H54 (cell line): Measurements from ENCODE around the gene PNPLA7.

ENCODE experiments used
- DNase-seq: peaks from one replicate; pipeline ENCODE4 v3.0.0; 2011; ENCODE audit warnings: low spot score, mixed read lengths; ENCODE audit not compliant: insufficient read length
- FAIRE-seq: peaks from 3 replicates; lab custom pipeline; 2011; peaks lifted over from hg19 to GRCh38; lab: Jason Lieb, UNC
- POLR2A ChIP-seq: IDR thresholded peaks from 2 replicates; pipeline ENCODE4 v1.6.1; 2011; ENCODE audit warnings: low read depth, mild to moderate bottlenecking, low read length

The PNPLA7 gene

GRCh38 chr9:137434498-137435380, 115.5 kb downstream of the PNPLA7 start:
- FAIRE-seq (no peak), DNase-seq (no peak)
- TF ChIP-seq POLR2A = no peak

GRCh38 chr9:137433916-137434431, 116.2 kb downstream of the PNPLA7 start:
- no peak for FAIRE-seq
- no peak for TF ChIP-seq POLR2A
- no peak for DNase-seq

DNA sequence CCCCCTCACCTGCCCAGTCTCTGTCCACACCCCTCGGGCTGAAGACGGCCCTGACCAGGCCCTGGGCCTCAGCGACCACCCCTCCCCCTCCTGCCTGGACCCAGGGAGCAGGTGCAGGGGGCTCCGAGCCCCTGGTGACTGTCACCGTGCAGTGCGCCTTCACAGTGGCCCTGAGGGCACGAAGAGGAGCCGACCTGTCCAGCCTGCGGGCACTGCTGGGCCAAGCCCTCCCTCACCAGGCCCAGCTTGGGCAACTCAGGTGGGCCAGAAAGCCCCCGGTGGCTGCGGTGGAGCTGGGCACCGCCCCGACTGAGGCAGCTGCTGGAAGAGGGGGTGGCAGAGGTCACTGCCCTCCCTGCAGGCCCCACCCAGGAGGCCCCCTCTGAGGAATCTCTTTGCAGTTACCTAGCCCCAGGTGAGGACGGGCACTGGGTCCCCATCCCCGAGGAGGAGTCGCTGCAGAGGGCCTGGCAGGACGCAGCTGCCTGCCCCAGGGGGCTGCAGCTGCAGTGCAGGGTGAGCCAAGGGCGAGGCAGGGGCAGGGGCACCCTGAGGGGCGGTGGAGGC, 116.8 kb downstream of the PNPLA7 start:
- no peak for DNase-seq
- TF ChIP-seq POLR2A = no peak
- no peak for FAIRE-seq

DNA sequence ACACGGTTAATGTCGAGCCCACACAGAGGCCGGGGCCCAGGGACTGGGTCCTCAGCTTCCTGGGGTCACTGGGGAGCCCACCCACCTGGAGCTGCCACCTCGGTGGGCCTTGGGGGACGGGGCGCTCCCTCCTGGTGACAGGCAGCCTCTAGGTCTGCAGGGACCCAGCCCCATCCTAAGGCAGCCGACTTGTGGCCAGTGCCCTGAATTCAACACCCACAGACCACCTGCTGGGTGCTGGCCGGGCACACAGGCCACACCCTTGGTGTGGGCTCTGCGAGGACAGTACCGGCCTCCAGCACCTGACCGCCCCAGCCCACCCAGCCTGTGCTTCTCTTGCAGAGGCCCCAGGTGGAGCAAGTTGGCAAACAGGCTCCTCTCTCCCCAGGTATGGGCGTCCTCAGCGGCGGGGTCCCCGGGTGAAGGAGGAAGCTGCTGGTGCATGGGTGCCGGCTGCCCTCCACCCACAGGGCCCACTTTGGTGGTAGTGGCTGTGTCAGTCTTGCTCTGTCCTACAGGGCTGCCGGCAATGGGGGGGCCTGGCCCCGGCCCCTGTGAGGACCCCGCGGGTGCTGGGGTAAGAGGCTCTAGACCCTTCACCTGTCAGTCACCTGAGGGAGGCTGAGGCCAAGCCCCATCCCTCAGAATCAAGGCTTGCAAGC, 117.4 kb downstream of the PNPLA7 start:
- no peak for TF ChIP-seq POLR2A
- FAIRE-seq (no peak), DNase-seq (no peak)

DNA sequence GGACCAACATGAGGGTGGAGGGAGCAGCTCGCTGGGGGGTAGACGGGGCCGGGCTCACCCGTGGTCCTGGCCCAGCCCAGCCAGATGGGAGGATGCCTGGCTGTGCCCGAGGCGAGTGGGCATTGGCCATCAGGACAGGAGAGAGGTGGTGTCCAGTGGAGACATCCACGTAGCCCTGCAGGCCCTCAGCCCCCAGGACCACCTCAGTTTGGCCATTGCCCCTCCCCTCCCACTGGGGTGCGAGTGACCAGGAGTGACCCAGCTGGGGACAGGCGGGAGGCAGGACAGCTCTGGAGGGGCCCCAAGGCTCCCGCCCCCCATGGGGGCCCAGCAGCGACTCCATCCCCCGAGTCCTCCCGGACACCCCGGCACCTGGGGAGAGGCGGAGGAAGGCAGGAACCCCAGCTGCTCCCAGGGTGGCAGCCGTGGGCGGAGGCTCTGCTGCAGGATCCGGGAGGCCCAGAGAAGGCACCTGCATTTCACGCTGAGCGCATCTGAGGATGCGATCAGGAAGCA, 118.7 kb downstream of the PNPLA7 start:
- no peak for TF ChIP-seq POLR2A
- DNase-seq = no peak
- no peak for FAIRE-seq

DNA sequence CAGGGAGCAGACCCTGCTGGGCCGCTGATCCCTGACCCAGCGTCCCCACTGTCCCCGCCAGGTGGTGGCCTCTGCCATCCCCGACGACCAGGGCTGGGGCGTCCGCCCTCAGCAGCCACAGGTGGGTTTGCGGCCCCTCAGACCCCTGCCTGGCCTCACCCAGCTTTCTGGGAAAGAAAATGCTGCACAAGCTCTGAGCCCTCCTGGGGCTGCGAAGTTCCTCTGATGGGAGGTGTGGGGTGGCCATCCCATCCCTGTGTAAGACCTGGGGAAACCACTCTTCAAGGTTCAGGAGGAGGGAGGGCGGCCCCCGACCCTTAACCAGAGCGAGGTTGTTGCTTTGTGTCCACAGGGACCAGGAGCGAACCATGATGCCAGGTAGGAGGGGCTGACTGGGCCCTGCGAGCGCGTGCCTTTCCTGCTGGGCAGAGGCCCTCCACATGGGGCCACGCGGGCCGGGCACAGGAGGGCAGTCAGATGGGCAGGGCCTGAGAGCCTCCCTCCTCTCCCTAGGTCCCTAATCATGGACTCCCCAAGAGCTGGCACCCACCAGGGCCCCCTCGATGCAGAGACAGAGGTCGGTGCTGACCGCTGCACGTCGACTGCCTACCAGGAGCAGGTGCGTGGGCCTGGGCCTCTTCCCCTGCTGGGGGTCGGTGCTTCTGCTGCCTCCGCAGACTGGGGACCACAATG, 119.3 kb downstream of the PNPLA7 start:
- FAIRE-seq (no peak), DNase-seq (no peak)
- no peak for TF ChIP-seq POLR2A

DNA sequence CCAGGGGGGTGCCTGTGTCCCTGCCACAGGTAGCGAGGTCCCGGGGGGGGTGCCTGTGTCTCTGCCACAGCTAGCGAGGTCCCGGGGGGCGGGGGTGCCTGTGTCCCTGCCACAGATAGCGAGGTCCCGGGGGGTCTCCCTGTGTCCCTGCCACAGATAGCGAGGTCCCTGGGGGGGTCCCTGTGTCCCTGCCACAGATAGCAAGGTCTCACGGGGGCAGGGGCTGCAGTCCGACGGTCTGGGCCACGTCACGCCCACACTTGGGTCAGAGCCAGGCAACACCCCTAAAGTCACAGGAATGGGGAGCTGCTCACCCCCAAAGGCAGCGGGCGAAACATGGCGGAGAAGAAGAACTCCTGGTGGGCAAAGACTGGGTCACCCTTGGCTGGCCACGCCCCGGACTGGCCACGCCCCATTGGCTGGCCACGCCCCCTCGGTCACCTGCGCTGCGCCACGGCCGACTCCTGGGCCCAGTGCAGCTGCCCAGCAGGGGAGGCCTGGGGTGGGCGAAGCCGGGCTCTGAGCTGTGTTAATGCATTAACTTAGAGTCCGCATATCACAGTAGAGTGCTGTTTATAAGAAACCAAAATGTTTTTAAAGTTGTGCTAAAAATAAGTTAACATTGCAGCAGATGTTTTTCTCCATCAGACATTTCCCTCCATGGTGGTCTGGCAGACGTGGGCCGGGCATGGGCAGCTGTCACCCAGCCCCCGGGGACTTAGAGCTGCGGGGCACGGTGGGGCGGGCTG, 120.1 kb downstream of the PNPLA7 start:
- FAIRE-seq = no peak
- TF ChIP-seq POLR2A = no peak
- DNase-seq = no peak

GRCh38 chr9:137429546-137429890, 120.7 kb downstream of the PNPLA7 start:
- no peak for DNase-seq
- no peak for TF ChIP-seq POLR2A

GRCh38 chr9:137428841-137429545, 121.2 kb downstream of the PNPLA7 start:
- no peak for TF ChIP-seq POLR2A
- FAIRE-seq = no peak
- DNase-seq = no peak

More at GRCh38 chr9:137429546-137429890, 120.7 kb downstream of the PNPLA7 start:
- FAIRE-seq = no peak

DNA sequence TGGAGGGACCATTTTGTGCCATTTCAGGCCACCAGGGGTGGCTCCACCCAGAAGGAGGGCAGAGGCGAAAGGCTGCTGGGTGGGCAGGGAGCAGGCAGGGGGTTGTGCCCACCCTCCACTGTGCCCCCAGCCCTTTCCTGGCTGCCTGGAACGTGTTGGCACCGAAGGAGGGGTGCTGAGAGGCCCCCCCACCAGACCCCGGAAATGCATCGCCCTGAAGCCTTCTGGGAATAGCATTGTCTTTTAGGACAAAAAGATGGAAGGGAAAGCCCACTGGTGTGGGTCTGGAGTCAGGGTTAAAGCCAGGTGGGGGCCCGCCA, 121.9 kb downstream of the PNPLA7 start:
- TF ChIP-seq POLR2A = no peak
- FAIRE-seq (no peak), DNase-seq (no peak)

- FAIRE-seq (no peak), DNase-seq (no peak)
- TF ChIP-seq POLR2A = no peak
These were observed 122.5 kb downstream of the PNPLA7 start for GRCh38 chr9:137427454-137428310.
